ENCODE data around the gene CTSO.

DNA sequence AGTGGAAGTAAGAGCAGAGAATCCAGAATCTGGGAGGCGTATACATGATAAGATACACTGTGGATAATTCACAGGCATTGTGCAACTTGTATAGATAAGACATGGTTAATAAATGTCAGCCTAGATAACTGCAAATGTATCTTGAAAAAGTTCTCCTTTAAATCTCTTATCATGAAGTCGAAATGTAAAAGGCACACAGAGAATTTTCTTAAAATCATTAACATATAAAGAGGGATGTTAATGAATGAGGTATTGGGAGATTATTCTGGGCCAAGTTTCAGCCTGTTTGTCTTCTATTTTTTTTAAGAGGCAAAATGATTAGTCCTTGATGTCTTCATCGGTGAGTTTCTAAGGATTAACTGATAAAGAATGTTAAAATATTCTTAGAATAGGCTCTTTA is 49.3 kb downstream of the CTSO start:
- TF ChIP-seq POLR2A (IDR thresholded peaks at IDR 0.05) = no peak
- TF ChIP-seq, protein P1, sequence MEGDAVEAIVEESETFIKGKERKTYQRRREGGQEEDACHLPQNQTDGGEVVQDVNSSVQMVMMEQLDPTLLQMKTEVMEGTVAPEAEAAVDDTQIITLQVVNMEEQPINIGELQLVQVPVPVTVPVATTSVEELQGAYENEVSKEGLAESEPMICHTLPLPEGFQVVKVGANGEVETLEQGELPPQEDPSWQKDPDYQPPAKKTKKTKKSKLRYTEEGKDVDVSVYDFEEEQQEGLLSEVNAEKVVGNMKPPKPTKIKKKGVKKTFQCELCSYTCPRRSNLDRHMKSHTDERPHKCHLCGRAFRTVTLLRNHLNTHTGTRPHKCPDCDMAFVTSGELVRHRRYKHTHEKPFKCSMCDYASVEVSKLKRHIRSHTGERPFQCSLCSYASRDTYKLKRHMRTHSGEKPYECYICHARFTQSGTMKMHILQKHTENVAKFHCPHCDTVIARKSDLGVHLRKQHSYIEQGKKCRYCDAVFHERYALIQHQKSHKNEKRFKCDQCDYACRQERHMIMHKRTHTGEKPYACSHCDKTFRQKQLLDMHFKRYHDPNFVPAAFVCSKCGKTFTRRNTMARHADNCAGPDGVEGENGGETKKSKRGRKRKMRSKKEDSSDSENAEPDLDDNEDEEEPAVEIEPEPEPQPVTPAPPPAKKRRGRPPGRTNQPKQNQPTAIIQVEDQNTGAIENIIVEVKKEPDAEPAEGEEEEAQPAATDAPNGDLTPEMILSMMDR (IDR thresholded peaks at IDR 0.05) = no peak

Measured in stomach (tissue), 4 donors.